HL-60/S4 treated with phorbol 12-myristate 13-acetate at 8.2 ng/mL for 4 days and 3 days (cell line): Measurements from ENCODE around the gene NUBPL.

Experiments
- in situ Hi-C: fragments of 300-500 bp; cut with MboI; formaldehyde crosslinking; loops from 2 replicates; pipeline ENCODE4 v1.15.0; 2022; ENCODE audit warnings: low sequenced_read_pairs

NUBPL gene, protein sequence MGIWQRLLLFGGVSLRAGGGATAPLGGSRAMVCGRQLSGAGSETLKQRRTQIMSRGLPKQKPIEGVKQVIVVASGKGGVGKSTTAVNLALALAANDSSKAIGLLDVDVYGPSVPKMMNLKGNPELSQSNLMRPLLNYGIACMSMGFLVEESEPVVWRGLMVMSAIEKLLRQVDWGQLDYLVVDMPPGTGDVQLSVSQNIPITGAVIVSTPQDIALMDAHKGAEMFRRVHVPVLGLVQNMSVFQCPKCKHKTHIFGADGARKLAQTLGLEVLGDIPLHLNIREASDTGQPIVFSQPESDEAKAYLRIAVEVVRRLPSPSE

DNA sequence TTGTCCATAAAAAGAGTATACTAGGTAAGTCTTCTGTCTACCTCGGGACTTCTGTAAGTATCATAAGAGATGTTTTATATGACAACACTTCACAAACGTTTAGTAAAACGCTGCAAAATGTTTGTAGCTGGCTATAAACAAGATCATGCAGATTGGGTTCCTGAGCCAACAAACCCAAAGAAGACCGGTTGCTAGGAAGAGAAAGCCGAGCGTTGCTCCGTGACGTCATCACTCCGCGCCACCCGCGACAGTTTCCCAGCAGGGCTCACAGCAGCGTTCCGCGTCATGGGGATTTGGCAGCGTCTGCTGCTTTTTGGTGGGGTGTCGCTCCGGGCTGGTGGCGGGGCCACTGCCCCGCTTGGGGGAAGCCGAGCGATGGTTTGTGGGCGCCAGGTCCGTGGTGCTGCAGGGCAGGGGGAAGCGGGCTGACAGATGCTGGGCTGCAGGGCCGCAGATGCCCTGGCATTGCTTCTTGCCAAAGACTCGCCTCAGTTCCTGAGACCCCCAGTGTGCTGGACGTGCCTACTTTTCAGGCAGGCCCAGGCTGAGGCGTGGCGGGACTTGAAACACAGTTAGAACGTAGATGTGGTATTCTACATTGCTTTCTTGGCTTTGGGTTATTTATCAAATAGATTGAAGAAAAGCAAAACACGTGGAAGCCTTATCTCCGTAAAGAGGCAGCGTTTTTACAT is at the start of gene NUBPL:
TSS of gene NUBPL (plus strand) at position 250 of the 692 bp plus-strand sequence. CDS start at position 286, 36 bp downstream.
- in situ Hi-C loops = no loop called here

DNA sequence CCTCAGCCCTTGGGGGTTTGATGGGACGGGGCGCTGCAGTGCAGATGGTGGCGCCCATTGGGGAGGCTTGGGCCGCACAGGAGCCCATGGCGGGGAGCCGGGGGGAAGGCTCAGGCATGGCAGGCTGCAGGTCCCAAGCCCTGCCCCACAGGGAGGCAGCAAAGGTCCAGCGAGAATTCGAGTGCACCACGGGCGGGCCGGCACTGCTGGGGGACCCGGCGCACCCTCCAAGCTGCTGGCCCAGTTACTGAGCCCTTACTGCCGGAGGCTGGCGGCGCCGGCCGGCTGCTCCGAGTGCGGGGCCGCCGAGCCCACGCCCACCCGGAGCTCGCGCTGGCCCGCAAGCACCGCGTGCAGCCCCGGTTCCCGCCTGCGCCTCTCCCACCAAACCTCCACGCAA is 34.1 kb upstream of the NUBPL start:
- in situ Hi-C loops = no loop called here

DNA sequence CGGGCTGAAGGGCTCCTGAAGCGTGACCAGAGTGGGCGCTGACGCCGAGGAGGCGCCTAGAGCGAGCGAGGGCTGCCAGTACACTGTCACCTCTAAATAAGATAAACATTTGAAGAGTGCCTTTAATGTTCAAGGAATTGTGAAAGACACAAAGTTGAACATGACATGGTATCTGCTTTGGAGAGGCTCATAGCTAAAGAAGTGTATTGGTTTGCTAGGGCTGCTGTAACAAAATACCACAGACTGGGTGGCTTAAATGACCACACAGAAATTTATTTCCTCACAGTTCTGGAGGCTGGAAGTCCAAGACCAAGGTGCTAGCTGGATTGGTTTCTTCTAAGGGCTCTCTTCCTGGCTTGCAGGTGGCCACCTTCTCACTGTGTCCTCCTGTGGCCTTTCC is 33.7 kb upstream of the NUBPL start:
- in situ Hi-C loops = no loop called here

DNA sequence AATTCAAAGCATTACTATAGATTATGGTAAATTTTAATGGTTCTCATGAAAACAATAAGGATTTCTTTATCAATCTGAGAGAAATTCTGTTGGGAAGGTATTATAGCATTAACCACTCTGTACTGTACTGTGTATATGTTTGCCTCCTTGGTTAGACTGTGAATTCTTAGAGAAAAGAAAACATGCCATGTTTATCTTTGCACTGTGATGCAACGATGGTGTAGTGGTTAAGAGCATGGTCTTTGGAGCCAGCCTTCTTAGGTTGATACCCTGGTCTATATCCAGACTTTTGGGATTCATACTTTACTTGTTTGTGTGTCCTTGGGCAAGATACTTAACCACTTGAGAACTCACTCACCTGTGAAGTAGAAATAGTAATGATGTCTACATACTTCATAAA is 32.2 kb upstream of the NUBPL start:
- in situ Hi-C loops = no loop called here

DNA sequence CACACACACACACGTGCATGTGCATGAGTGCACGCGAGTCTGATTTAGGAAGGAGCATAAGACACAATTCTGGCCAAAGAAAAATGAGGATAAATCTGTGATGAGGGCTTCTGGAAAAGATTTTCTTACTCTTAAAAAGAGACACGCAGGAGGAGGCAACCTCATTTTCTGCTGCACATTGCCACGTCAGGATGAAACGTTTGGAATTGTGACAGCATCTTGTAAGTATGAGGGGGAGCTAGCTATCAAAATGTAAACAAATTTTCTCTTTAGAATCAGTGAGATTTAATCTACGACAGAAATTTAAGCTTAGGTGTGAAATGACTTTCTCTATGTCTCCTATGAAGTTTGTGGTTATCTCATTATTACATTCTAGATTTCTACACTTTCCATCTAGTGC is 31.1 kb upstream of the NUBPL start:
- in situ Hi-C loops = no loop called here

DNA sequence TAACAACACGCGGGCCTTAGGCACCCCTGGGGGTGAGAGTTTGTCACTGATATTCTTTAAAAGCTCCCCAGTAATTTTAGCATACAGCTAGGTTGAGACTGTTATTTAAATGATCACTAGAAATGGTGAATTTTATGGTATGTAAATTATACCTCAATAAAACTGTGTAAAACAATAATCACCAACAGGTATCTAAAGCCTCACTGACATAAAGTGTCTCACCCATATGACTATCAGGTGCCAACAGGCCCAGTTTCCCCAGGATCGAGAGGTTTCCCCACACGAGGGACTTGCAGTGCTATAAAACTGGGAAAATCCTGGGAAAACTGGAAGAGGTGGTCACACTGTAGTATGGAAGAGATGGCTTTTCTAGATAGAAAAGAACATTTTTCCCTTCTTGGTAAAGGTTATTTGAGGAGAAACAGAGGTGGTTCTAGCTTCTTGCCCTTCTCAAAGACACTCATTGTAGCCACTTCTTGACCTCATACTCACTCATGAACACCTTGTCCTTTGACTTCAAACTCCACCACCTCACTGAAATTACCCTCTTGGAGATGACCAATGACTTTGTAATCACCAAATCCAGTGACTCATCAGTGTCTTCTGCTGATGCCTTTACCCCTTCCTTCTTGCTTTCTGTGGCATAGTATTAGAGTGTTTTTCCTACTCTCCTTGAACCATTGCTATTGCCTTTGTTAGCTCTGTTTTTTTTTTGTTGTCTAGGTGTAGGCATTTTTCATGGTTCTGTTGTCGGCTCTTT is 24.8 kb upstream of the NUBPL start:
- in situ Hi-C loops = no loop called here

DNA sequence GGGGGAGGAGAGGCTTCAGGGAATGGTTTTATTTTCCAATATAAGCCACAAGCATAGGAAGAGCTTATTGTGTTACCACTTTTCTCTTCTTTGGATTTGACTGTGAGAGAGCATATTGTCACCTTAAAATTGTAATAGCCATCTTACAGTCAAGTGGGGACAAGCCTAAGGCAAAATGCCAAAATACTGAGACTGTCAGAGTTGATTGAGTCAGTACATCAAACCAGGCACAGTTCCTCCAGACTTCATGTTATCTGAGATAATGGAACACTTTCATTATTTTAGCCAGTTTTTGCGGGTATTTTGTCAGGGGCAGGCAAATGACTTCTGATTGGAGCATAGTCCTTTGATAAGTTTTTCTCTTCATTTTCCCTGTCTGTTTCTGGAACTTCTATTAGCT is 19.5 kb upstream of the NUBPL start:
- in situ Hi-C loops = no loop called here

DNA sequence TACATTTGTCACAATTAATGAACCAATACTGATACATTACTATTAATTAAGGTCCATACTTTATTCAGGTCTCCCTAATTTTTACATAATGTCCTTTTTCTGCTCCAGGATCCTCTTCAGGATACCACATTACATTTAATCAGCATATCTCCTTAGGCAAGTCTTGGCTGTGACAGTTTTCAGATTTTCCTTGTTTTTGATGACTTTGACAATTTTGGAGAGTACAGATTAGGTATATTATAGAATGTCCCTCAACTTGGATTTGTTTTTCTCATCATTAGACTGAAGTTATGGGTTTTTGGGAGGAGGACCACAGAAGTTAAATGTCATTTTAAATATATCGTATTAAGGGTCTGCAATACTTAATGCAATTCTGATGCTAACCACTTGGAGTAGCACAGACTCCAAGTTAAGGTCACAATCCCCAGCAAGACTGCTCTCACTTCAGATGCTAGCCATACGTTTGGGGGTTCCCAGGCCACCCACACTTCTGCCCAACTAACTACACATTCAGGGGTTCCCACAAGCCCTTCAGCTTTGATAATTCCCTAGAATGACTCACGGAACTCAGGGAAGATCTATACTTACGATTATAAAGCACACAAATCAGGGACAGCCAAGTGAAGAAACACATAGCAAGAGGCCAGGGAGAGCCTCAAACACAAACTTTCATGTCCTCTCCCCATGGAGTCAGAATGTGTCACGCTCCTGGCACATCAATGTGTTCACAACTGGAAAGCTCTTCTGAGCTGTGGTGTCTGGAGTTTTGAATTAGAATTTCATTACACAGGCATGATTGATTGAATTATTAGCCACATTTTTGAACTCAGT is 17.0 kb upstream of the NUBPL start:
- in situ Hi-C loops = no loop called here

DNA sequence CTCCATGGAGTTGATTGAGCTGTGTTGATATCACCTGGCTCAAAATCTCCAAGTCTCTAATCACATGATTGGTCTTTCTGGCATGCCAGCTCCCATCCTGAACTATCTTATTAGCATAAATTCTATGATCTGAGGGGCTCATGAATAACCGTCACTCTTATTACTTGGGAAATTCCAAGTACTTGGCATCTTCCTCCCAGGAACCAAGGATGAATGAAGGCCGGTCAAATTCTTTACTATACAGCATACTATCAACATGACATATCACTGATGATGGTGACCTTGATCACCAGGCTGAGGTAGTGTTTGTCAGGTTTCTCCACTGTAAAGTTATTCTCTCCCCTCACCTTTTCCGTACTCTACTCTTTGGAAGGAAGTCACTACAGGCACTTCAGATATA is 16.4 kb upstream of the NUBPL start:
- in situ Hi-C loops = no loop called here

DNA sequence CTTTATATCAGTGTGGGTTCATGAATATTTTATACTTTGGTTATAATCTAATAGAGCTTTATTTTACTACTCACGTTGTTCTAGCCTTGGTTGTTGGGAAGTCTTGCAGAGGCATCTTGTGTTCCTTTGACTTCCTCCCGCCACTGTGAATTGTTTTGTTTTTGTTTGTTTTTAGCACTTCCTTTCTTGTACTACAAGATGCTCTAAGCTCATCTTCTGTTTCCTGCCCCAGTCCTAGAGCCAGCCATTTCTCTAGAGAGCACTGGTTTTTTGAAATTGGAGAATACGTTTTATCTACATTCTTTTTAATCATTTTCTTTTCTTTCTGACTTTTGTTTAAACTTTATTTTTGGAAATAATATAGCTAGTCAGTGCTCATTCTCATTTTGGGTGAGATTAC is 15.9 kb upstream of the NUBPL start:
- in situ Hi-C loops = no loop called here

DNA sequence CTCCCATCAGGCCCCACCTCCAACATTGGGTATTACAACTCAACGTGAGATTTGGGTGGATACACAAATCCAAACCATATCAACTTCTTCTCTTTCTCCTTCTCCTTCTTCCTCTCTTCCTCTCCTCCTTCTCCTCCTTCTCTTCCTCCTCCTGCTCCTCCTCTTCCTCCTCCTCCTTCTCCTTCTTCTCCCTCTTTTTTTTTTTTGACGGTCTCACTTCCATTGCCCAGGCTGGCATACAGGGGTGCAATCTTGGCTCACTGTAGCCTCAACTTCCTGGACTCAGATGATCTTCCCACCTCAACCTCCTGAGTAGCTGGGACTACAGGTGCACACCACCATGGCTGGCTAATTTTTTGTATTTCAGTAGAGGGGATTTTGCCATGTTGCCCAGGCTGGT is 11.4 kb upstream of the NUBPL start:
- in situ Hi-C loops = no loop called here

DNA sequence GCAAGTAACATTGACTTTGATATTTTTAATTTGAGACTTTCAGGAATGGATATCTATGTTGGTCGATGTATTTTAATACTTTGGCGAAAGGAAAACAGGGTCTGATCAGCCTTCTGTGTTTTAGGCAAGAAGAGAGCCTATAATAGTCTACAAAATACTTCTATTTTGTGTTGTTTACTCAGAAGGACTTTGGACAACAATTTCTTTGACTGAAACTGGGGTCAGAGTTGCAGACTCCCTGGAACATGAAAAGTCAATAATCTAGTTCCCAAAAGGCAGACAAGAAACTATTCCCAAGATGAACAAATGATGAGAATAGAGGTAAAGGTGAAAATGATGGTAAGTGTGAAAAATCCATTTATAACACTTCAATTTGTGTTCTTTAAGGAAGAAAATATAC is 10.6 kb upstream of the NUBPL start:
- in situ Hi-C loops = no loop called here

DNA sequence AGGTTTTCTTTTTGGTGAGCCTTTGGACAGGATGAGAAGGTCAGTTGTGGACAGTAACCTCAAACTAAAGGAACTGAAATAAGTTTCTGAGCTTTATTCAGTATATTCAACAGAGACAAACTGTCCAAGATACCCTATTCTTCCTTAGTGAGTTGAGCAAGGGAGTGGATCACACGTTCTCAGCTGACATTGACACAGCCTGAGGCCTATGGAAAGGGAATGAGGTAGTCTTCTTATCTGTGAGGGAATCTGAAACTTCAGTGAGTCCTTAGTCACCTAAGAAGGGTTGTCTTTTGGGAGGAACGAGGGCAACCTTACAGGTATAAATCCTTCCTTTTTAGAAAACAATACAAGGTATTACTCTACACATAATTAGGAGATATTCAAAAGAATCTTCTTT is 5.0 kb upstream of the NUBPL start:
- in situ Hi-C loops = no loop called here

DNA sequence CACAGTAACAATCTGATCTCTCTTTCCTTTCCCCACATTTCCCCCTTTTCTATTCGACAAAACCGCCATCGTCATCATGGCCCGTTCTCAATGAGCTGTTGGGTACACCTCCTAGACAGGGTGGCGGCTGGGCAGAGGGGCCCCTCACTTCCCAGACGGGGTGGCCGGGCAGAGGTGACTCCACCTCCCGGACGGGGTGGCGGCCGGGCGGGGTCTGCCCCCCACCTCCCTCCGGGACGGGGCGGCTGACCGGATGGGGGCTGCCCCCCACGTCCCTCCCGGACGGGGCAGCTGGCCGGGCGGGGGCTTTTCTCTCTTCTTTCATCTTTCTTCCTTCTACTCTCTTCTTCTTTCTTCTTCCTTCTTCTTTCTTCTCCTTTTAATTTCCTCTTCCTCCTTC is 1.3 kb upstream of the NUBPL start:
- in situ Hi-C loops = no loop called here

DNA sequence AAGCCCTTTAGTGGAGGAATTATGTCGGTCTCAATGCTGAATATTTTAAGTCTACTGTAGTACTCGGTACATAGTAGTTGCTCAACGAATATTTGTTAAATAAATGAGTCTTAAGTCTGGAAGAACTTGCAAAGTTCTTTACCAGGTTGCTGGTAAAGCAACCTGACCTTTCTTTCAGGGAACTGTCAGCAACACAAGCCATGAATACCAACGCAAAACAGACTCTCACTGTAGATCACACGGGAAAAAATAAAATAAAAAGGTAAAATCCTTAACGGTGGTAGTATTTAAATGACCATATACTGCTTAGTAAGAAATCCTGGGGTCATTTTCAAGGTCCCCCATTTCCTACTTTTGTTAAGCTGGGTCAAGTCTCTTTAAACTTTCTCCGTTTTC is 447 bp upstream of the NUBPL start:
- in situ Hi-C loops = no loop called here

DNA sequence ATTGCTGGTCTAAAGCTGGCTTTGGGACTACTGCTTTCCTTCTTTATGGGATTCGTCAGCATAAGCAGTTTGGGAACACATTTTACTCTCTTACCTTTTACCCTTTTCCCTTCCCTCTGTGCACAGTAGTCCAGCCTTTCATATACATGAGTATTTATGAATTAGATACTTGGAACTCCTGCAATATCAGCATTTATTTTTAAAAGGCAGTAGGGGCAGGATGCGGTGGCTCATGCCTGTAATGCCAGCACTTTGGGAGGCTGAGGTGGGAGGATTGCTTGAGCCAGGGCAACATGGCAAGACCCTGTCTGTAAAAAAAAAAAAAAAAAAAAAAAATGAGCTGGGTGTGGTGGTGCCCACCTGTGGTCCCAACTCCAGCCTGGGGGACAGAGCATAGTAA is 3.0 kb downstream of the NUBPL start:
- in situ Hi-C loops = no loop called here

DNA sequence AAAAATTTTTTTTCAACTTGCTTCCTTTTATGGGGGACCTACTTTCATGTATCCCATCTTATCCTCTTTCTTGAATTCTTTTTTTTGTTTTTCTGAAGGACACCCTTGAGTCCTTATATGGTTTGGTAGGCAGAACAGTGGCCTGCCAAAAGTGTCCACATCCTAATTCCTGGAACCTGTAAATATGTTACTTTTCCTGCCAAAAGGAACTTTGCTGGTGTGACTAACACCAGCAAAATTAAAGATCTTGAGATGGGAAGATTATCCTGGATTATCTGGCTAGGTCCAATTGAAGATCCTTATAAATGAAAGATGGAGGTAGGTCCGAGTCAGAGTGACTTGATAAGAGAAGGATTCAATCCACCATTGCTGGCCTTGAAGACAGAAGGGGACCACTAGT is 5.3 kb downstream of the NUBPL start:
- in situ Hi-C loops = no loop called here

DNA sequence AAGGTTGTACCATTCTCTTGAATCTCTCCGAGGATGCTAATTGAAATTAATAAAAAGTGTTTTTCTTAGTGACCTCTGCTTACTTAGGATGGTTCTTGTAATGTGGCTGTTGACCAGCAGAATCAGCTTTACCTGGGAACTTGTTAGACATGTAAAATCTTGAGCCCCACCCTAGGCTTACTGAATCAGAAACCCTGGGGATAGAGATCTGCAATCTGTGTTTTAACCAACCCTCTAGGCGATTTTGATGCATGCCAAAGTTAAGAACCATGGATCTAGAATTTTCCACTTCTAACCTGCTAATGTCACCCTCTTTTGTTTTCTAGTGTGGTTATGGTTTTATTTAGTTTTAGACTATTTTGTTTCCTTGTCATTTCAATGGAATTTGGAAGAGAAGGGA is 6.5 kb downstream of the NUBPL start:
- in situ Hi-C loops = no loop called here

DNA sequence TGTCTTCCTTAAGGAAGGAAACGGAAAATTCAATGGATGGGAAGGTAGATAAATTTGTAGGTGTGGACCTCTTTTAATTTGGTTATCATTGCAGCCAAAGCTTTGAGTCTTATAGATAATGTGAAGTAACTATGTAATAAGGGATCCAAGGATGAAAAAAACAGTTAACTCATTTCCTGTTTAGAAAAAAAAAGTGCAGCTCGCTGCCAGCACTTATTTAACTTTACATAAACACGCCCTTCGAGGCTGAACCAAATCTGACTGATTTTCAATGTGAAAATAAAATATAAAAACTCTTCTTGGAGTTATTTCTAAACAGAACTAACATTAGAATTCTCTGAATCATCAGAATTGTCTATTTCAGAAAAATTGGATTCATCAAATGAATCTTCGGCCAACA is 7.0 kb downstream of the NUBPL start:
- in situ Hi-C loops = no loop called here

DNA sequence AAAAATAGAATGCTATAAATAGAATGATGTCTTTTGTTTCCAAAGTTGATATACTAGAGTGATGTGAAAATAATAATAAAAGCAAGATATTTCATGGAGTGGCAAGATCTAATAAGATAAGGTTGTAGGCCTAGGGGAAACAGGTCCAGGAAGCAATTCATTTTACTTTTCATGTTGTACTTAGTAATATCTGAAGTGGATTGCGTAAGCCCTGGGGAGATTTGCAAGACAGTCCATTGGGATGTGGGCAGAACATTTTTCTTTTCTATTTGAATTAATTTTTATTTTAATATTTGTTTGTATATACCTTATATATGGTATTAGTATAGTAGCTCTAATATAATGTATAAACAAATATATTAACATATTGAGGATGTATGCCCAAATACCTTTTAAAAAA is 7.5 kb downstream of the NUBPL start:
- in situ Hi-C loops = no loop called here

DNA sequence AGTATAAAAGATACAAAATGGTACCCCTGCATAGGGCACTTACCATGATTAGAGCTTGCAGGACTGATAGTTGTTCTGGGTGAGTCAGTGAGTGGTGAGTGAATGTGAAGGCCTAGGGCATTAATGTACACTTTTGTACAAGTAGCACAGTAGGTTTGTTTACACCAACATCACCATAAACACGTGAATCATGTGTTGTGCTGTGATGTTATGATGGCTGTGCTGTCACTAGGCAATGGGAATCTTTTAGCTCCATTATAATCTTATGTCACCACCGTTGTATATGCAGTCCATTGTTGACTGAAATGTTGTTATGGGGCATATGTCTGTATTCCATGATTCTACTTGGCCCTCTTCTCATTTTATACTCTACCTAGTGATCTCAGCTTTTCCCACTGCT is 11.8 kb downstream of the NUBPL start:
- in situ Hi-C loops = no loop called here
